Superior temporal gyrus (tissue), 1 donor: ENCODE measurements around the gene ANXA3.

Experiments
- DNase-seq: peaks from one replicate; pipeline ENCODE4 v3.0.0-alpha.2; 2016; ENCODE audit errors: extremely low spot score

ANXA3 gene

DNA sequence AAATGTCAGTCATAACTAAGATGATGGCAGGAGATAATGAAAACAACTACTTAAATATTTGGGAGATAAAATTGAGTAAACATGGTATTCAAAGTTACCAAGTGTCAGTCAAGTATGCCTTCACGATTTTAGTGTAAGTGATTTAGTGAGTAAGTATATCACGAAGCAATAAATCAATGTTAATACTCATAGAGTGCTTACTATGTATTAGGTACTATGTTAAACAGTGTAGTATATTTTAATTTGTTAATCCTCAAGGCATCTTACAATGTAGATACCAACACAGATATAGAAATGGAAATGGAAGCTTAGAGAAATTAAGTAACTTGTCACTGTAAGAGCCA is 59.6 kb downstream of the ANXA3 start:
- no peak for DNase-seq

- DNase-seq, result peak; percentile 81
Observed at GRCh38 chr4:78612398-78613178, 61.0 kb downstream of the ANXA3 start.

DNA sequence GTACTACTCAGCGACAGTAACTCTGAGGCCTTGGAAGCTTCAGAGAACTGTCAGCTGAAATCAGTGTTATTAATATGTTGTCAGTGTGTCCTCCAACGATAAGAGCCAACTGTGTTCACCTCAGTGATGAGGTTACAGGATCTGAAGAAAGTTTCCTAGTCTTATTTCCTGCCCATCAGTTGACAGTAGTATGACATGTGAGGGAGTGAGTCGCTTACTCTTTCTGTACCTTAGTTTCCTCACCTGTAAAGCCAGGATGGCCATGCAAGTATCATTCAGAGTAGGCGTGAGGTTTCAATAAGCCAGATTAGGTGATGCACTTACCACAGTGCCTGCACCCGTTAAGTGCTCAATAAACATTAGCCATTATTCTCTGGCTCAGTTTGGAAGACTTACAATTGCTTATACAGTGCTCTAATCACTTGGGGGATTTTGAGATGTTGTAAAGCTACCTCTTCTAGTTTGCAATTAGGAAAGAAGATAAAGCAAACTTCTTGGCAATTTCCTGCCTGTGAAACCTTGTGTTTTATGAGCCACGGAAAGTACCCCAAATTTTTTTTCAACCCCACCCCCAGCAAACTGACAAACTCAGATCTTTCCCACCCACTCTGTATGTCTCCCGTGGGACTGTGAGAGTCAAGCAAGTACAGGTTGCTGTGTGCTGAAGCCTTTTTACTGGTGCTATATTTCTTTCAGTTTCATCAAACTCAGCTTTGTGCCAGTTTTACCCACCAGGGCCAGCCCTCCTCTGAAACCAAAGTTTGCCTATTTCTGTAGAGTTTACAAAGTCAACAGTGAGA is 62.2 kb downstream of the ANXA3 start:
- no peak for DNase-seq

GRCh38 chr4:78616046-78616498 is 64.5 kb downstream of the ANXA3 start:
- DNase-seq, result no peak

GRCh38 chr4:78618436-78618835 is 66.9 kb downstream of the ANXA3 start:
- DNase-seq, result no peak

GRCh38 chr4:78621395-78621794 is 69.8 kb downstream of the ANXA3 start:
- no peak for DNase-seq

DNA sequence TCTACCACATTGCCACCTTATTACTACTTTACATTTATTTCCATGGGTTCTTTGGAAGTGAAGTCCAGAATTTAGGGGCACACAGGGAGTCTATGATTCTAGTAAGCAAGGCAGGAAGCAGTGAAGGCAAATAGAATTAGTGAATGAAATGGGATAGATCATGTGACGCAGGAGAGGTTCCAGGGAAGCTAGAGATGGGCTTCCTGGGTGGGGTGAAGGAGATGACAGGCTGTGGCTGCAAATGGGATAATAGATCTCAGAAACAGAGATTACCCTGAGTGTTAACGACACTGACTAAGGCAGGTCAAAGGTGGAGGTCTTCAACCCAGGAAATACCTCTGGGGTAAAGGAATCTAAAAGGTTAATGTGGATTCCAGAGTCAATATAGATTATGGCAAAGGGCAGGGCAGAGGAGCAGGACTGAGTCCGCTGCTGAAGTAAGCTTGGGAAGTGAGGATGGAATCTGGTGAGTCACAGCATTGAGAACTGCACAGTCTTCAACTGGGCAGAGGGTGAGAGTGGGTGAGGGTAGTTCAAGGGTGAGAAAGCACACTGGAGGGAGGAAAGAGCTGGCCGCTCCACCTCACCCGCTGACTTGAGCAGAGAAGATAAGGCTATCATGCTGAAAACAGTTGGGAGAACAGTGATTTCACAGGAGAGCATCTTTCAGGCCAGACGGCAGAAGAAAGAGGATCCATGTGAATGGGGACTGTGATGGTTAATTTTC is 70.8 kb downstream of the ANXA3 start:
- DNase-seq, result no peak

GRCh38 chr4:78624048-78624447 is 72.5 kb downstream of the ANXA3 start:
- no peak for DNase-seq

GRCh38 chr4:78625073-78625472 is 73.5 kb downstream of the ANXA3 start:
- no peak for DNase-seq

DNA sequence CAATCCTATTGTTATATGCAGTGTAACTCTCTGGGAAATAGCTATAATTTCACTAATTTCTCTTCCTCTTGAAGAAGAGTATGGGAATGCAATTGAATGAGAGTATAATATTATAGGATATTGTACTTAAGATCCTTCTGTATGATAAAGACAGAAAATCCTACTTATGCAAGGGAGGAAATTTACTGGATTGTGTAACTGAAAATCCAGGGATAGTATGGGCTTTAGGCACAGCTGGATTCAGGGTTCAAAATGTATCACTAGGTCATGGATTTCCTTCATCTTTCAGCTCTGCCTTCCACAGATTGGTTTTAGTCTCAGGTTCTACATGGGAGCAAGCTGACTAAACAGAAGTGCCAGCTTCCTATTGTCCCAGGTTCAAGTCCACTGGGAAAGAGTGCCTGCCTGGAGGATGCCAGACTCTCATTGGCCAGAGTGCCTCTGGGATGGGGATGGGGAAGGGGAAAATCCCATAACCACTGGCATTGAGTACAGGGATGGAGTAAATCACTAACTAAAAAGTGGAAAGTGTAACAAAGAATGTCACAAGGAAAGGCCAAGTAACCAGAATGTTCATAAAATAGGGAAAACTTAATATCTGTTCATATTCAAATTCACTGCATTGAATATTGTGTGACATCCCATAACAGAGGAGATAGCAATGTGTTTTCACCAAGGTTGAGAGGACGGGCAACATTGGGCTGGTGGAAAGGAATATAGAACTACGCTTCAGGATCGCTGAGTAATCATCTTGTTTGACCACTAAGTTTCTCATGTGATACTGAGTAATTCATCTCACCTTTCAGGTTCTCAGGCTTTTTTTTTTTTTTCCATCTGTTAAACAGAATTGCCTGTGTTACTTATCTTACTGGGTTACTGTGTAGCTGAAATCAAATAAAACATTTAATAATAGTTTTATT is 75.7 kb downstream of the ANXA3 start:
- DNase-seq, result no peak

DNA sequence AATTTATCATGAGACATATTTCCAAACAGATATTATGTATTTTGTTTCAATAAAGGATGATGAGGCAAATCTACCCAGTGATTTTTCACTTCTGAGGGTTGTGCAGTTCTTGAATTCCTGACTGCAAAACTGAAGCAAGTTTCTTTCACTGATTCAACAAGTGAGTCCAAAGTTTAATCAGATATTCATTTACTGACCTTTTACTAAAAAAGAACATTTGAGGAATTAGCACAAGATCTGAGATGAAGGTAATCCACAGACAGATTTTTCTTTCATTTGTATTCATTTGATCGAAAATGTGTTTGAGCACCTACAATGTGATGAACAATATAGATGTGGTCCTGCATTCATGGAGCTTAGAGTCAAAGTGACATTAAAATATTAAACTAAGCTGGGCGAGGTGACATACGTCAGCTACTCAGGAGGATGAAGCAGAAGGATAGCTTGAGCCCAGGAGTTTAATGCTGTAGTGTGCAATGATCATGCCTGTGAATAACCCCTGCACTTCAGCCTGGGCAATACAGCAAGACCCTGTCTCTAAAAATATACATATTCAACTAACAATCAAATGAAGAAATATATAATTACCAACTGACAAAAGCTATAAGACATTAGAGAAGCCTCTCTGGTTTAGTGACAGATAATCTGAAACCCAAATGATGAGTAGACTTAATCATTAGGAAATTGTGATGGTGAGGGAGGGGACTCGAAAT is 76.6 kb downstream of the ANXA3 start:
- DNase-seq, result no peak

GRCh38 chr4:78629991-78630541 is 78.5 kb downstream of the ANXA3 start:
- DNase-seq, result no peak

- DNase-seq, result no peak
Observed at GRCh38 chr4:78630615-78631014, 79.0 kb downstream of the ANXA3 start.

- peak; percentile 71 for DNase-seq
Observed at GRCh38 chr4:78634011-78634664, 82.6 kb downstream of the ANXA3 start.

- no peak for DNase-seq
Observed at GRCh38 chr4:78638337-78639172, 87.0 kb downstream of the ANXA3 start.

DNA sequence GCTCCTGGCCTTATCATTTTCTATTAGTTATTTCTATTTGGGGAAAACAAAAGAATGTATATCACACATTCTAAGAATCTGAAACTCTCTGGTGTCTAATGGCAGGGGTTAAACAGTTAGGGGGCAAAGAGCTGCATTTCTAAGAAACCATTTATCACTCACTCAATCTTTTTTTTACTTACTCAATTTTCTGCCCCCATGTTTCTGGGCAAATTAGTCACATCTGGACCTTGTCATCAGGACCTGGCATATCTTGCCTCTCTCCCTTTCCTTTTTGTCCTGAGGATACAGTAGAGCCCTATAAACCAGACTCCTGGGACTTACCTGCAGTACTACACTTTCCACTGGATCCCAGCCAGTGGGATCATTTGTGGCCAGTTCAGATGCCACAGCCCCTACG is 89.1 kb downstream of the ANXA3 start:
- DNase-seq, result no peak

DNA sequence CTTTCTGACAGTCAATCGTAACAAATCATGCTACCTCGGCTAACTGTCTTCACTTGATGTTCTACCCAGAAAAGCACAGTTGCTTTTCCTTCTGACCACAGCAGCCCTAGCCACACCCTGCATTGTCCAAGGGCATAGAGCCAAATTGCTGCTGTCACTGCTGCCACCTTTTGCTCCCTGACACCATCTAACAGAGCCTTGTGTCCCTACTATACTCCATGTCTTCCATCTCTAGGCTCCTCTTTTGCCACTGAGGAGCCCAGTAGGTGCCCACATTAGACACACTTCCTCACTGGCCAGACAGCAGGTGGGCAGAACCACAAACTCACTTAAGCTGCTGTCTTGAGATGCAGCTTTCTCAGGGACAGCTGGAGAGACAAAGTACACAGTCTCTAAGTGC is 91.4 kb downstream of the ANXA3 start:
- DNase-seq, result no peak

GRCh38 chr4:78644063-78644691 is 92.6 kb downstream of the ANXA3 start:
- DNase-seq, result no peak
